Measurements from ENCODE around the gene LRRC37A. TPM values are rescaled to one million over a fixed set of nuclear protein-coding genes. Genes with fewer than 3 reads are reported as not detected.
"Not testable (repeated sequence)": the region's sequence is repeated elsewhere in the genome, so short reads cannot be mapped to it uniquely, and the experiment has no call there.

LRRC37A gene
- total and polyA plus RNA-seq, 9 of the 15 experiments (the other 6 are each of a cell fraction or from before 2014, with no cell fraction given), result 0.14 to 3.1 (median 1.8) TPM

DNA sequence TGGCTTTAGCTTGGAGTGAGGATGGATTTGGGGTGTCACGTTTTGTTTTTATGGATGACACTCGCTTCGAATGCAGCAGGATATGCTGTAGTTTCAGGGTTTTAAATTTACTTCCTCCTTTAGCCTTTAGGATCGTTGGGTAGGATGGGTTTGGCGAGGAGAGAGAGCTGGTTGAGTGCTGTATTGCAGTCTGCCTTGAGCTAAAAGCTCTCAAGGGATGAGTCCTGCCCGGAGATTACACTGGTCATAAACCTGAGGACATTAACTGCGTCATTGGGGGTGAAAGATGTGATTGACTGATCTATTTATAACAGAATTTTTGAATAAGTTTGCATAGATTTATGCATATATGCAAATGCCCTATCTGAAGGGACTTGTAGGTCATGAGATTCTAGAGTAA, 78.5 kb downstream of the LRRC37A start:
- intact Hi-C loops (cut with micrococcal nuclease); H3K36me3 ChIP-seq (ENCODE audit: control insufficient read depth, insufficient read depth, low read length); H4K20me1 ChIP-seq (replicated peaks; ENCODE audit: control insufficient read depth, insufficient read depth, low read length); H2AFZ ChIP-seq (ENCODE audit: low read depth, low read length); H3K4me1 ChIP-seq (replicated peaks in 1 of 2; ENCODE audit: control insufficient read depth in 2 of 2, insufficient read depth in 2 of 2, low read length in 2 of 2); H3K9ac ChIP-seq (ENCODE audit: insufficient read depth in 1 of 2, low read depth in 2 of 2, low read length in 2 of 2); H3K4me3 ChIP-seq; POLR2A ChIA-PET; H3K27ac ChIP-seq (ENCODE audit: extremely low read depth, low read depth, low read length); H3K79me2 ChIP-seq (ENCODE audit: control insufficient read depth, insufficient read depth, low read length); H3K9me1 ChIP-seq (ENCODE audit: control insufficient read depth, insufficient read depth, low read length); H3K9me3 ChIP-seq (replicated peaks; ENCODE audit: control insufficient read depth, insufficient read depth, low read depth, low read length); CTCF ChIA-PET (ENCODE audit: low intra/inter-chr PET ratio); H3K27me3 ChIP-seq (ENCODE audit: control insufficient read depth in 2 of 2, insufficient read depth in 2 of 2, low read length in 2 of 2); DNase-seq (ENCODE audit: extremely low read depth in 1 of 4, low spot score in 3 of 4); H3K4me2 ChIP-seq (ENCODE audit: insufficient read depth, low read length): not testable (repeated sequence)
- WGBS (ENCODE audit: insufficient coverage, low coverage, missing lambda C conversion rate), result no CpG with 5 or more reads among the region's 7 CpGs
- in situ Hi-C loops (cut with MboI), result loop anchor here (25.0 kb wide), 1 partner anchor 111 kb away; no protein-coding TSS in a partner anchor
- peak; percentile 15 for FAIRE-seq
- BruUV-seq (replicated peaks), result TSS peak; percentile 35
- peak; percentile 80 for ATAC-seq

DNA sequence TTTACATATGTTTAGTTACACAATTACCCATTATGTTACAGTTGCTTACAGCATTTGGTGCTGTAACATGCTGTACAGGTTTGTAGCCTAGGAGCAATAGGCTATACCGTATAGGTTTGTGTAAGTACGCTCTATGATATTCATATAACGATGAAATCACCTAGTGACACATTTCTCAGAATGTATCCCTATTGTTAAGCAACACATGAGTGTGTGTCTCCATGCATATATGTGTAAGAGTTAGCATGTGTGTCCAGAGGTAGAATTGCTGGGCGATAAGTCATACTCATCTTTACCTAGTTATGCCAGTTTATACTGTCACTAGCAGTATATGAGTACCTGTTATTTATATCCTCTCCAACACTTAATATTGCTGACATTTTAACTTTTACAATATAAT, 88.2 kb downstream of the LRRC37A start:
- H3K9me1 ChIP-seq (ENCODE audit: control insufficient read depth, insufficient read depth, low read length); in situ Hi-C loops (cut with MboI); H3K79me2 ChIP-seq (ENCODE audit: control insufficient read depth, insufficient read depth, low read length); POLR2A ChIA-PET; H3K9ac ChIP-seq (ENCODE audit: insufficient read depth in 1 of 2, low read depth in 2 of 2, low read length in 2 of 2); ATAC-seq; CTCF ChIA-PET (ENCODE audit: low intra/inter-chr PET ratio); H3K4me2 ChIP-seq (ENCODE audit: insufficient read depth, low read length); DNase-seq (ENCODE audit: extremely low read depth in 1 of 4, low spot score in 3 of 4); H4K20me1 ChIP-seq (replicated peaks; ENCODE audit: control insufficient read depth, insufficient read depth, low read length); H2AFZ ChIP-seq (ENCODE audit: low read depth, low read length); intact Hi-C loops (cut with micrococcal nuclease); H3K4me3 ChIP-seq; BruUV-seq (replicated peaks); H3K27me3 ChIP-seq (ENCODE audit: control insufficient read depth in 2 of 2, insufficient read depth in 2 of 2, low read length in 2 of 2); H3K27ac ChIP-seq (ENCODE audit: extremely low read depth, low read depth, low read length); H3K9me3 ChIP-seq (replicated peaks; ENCODE audit: control insufficient read depth, insufficient read depth, low read depth, low read length); H3K36me3 ChIP-seq (ENCODE audit: control insufficient read depth, insufficient read depth, low read length); H3K4me1 ChIP-seq (replicated peaks in 1 of 2; ENCODE audit: control insufficient read depth in 2 of 2, insufficient read depth in 2 of 2, low read length in 2 of 2): not testable (repeated sequence)
- WGBS (ENCODE audit: insufficient coverage, low coverage, missing lambda C conversion rate), result 60% methylated on average over 1 of the region's 4 CpGs
- peak; percentile 57 for FAIRE-seq

GRCh38 chr17:46385491-46385890, 90.6 kb downstream of the LRRC37A start:
- ATAC-seq; H4K20me1 ChIP-seq (replicated peaks; ENCODE audit: control insufficient read depth, insufficient read depth, low read length); H3K4me2 ChIP-seq (ENCODE audit: insufficient read depth, low read length); CTCF ChIA-PET (ENCODE audit: low intra/inter-chr PET ratio); H3K27me3 ChIP-seq (ENCODE audit: control insufficient read depth in 2 of 2, insufficient read depth in 2 of 2, low read length in 2 of 2); H3K4me3 ChIP-seq; H3K79me2 ChIP-seq (ENCODE audit: control insufficient read depth, insufficient read depth, low read length); DNase-seq (ENCODE audit: extremely low read depth in 1 of 4, low spot score in 3 of 4); H3K36me3 ChIP-seq (ENCODE audit: control insufficient read depth, insufficient read depth, low read length); FAIRE-seq; in situ Hi-C loops (cut with MboI); H2AFZ ChIP-seq (ENCODE audit: low read depth, low read length); POLR2A ChIA-PET; H3K27ac ChIP-seq (ENCODE audit: extremely low read depth, low read depth, low read length); H3K9me3 ChIP-seq (replicated peaks; ENCODE audit: control insufficient read depth, insufficient read depth, low read depth, low read length); BruUV-seq (replicated peaks); intact Hi-C loops (cut with micrococcal nuclease); H3K9ac ChIP-seq (ENCODE audit: insufficient read depth in 1 of 2, low read depth in 2 of 2, low read length in 2 of 2); H3K9me1 ChIP-seq (ENCODE audit: control insufficient read depth, insufficient read depth, low read length); H3K4me1 ChIP-seq (replicated peaks in 1 of 2; ENCODE audit: control insufficient read depth in 2 of 2, insufficient read depth in 2 of 2, low read length in 2 of 2): not testable (repeated sequence)

Small RNA genes within 50 kb of the gene (small RNA-seq; reads per million reads assigned to genes)
- gene RN7SL656P, result not detected

Other genes with a start within 250 kb of the LRRC37A start
- 30.5 and 34.6 TPM in 2 replicates for gene KANSL1, start 101.7 kb upstream of the LRRC37A start, total RNA-seq (2014; rRNA removed)
- 44.4 and 53.2 TPM in 2 replicates for gene KANSL1, start 101.7 kb upstream of the LRRC37A start, total RNA-seq (2014; rRNA removed; fragmentation: Illumina TruSeq; extraction: Trizol)
- 43.8 and 44.0 TPM in 2 replicates for gene KANSL1, start 101.7 kb upstream of the LRRC37A start, total RNA-seq (2015; rRNA removed; fragmentation: Illumina TruSeq; extraction: Trizol)
- gene KANSL1, start 101.7 kb upstream of the LRRC37A start, total RNA-seq (2021), result 49.3 and 55.4 TPM in 2 replicates
- gene KANSL1, start 101.7 kb upstream of the LRRC37A start, polyA plus RNA-seq (2011; rRNA removed), result 22.4 and 25.8 TPM in 2 replicates
- gene KANSL1, start 101.7 kb upstream of the LRRC37A start, polyA plus RNA-seq (2014; fragmentation: Illumina TruSeq; extraction: Trizol), result 22.9 and 25.5 TPM in 2 replicates
- gene KANSL1, start 101.7 kb upstream of the LRRC37A start, polyA plus RNA-seq (2014; fragmentation: Nextera tagmentation; extraction: Ambion mirVana), result 1 to 10 TPM; 3.6 to 6.9 TPM
- 22.0 and 31.8 TPM in 2 replicates for gene KANSL1, start 101.7 kb upstream of the LRRC37A start, polyA plus RNA-seq (2014; rRNA removed)
- 4.4 and 8.2 TPM in 2 replicates for gene ARL17B, start 66.6 kb downstream of the LRRC37A start, total RNA-seq (2014; rRNA removed)
- 5.0 and 6.2 TPM in 2 replicates for gene ARL17B, start 66.6 kb downstream of the LRRC37A start, total RNA-seq (2014; rRNA removed; fragmentation: Illumina TruSeq; extraction: Trizol)
- 4.0 and 4.5 TPM in 2 replicates for gene ARL17B, start 66.6 kb downstream of the LRRC37A start, total RNA-seq (2015; rRNA removed; fragmentation: Illumina TruSeq; extraction: Trizol)
- gene ARL17B, start 66.6 kb downstream of the LRRC37A start, total RNA-seq (2021), result 11.9 and 12.1 TPM in 2 replicates
- gene ARL17B, start 66.6 kb downstream of the LRRC37A start, polyA plus RNA-seq (2011; rRNA removed), result 5.7 and 8.4 TPM in 2 replicates
- gene ARL17B, start 66.6 kb downstream of the LRRC37A start, polyA plus RNA-seq (2014; fragmentation: Illumina TruSeq; extraction: Trizol), result 3.4 and 7.2 TPM in 2 replicates
- 10 to 100 TPM; 19.3 to 24.2 TPM for gene ARL17B, start 66.6 kb downstream of the LRRC37A start, polyA plus RNA-seq (2014; fragmentation: Nextera tagmentation; extraction: Ambion mirVana)
- 7.0 and 14.5 TPM in 2 replicates for gene ARL17B, start 66.6 kb downstream of the LRRC37A start, polyA plus RNA-seq (2014; rRNA removed)
- gene LRRC37A2, start 217.3 kb downstream of the LRRC37A start, total RNA-seq (2014; rRNA removed), result 4.1 TPM in 2 replicates
- 4.3 and 4.5 TPM in 2 replicates for gene LRRC37A2, start 217.3 kb downstream of the LRRC37A start, total RNA-seq (2014; rRNA removed; fragmentation: Illumina TruSeq; extraction: Trizol)
- 5.3 and 5.7 TPM in 2 replicates for gene LRRC37A2, start 217.3 kb downstream of the LRRC37A start, total RNA-seq (2015; rRNA removed; fragmentation: Illumina TruSeq; extraction: Trizol)
- gene LRRC37A2, start 217.3 kb downstream of the LRRC37A start, total RNA-seq (2021), result 4.4 and 4.7 TPM in 2 replicates
- gene LRRC37A2, start 217.3 kb downstream of the LRRC37A start, polyA plus RNA-seq (2011; rRNA removed), result 6.3 and 6.6 TPM in 2 replicates
- gene LRRC37A2, start 217.3 kb downstream of the LRRC37A start, polyA plus RNA-seq (2014; fragmentation: Illumina TruSeq; extraction: Trizol), result 4.8 and 6.3 TPM in 2 replicates
- gene LRRC37A2, start 217.3 kb downstream of the LRRC37A start, polyA plus RNA-seq (2014; fragmentation: Nextera tagmentation; extraction: Ambion mirVana), result 1 to 10 TPM; 2.9 to 3.2 TPM
- gene LRRC37A2, start 217.3 kb downstream of the LRRC37A start, polyA plus RNA-seq (2014; rRNA removed), result 3.4 and 5.6 TPM in 2 replicates

Data from K562 (cell line).